GM12874 (cell line): ENCODE data around the gene WBP2NL.

ENCODE experiments used
- TF ChIP-seq, protein P1 (sequence below): IDR thresholded peaks from 2 replicates; pipeline ENCODE4 v1.5.1; 2011; ENCODE audit warnings: low read depth, mild to moderate bottlenecking, control low read depth, low read length, moderate library complexity; ENCODE audit not compliant: insufficient read depth

Gene WBP2NL

DNA sequence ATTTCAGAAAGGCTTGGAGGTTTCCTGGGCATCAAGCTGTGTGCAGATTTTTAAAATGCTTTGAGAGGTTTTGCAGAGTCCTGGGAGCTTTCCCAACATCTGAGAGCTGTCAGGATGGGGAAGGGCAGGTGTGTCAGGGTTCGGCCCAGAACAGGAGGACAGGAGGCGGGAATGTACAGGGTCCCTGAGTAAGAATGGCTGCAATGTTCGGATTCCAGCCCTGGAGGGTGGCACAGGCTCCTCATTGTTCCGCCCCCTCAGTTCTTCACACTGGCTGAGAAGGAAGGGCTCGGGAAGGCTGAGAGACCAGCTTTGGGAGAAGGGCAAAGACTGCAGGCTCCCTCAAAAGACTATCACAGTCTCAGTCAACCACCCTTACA, 34.5 kb upstream of the WBP2NL start:
- TF ChIP-seq, protein P1, sequence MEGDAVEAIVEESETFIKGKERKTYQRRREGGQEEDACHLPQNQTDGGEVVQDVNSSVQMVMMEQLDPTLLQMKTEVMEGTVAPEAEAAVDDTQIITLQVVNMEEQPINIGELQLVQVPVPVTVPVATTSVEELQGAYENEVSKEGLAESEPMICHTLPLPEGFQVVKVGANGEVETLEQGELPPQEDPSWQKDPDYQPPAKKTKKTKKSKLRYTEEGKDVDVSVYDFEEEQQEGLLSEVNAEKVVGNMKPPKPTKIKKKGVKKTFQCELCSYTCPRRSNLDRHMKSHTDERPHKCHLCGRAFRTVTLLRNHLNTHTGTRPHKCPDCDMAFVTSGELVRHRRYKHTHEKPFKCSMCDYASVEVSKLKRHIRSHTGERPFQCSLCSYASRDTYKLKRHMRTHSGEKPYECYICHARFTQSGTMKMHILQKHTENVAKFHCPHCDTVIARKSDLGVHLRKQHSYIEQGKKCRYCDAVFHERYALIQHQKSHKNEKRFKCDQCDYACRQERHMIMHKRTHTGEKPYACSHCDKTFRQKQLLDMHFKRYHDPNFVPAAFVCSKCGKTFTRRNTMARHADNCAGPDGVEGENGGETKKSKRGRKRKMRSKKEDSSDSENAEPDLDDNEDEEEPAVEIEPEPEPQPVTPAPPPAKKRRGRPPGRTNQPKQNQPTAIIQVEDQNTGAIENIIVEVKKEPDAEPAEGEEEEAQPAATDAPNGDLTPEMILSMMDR, result no peak

DNA sequence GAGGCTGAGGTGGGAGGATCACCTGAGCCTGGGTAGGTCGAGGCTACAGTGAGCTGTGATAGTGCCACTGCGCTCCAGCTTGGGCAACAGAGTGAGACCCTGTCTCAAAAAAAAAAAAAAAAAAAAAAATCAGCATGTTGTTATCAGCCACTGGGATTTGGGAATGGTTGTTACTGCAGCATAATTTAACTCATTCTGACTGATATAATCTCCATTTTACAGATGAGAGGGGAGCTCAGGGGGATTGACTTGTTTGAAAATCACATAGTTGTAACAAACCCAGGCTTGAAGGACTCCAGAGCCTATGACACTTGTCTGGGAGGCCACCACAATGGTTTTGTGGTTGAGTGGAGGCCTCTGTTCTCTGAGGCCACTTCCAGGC, 32.4 kb upstream of the WBP2NL start:
- TF ChIP-seq, protein P1, result no peak

DNA sequence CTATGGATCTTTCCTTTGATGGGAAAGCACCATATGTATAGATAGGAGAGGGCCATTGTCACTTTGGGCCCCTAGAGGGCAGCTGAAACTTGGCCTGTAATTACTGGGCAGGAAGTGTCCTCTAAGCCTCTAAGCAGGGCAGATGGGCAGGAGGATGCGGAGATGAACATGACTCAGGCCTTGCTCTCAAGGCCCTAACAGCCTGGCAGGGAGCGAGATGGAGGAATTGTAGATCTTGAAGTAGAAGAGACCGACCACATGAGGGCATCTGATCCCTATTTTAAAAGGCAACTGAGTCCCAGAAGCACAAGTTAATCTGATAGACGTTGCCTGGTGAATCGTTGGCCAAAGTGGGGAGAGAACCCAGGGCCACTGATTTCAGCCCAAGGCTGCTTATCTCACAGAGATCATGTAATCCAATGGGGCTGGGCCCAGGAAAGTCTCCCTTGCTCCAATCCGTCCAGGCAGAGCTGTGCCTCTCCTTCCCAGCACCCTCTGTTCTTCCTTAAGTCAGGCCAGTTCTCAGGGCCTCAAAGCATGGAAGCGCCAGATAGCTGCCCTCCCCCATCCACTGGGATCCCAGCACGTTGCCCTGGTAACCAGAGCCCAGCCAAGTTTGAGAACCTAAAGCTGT, 31.9 kb upstream of the WBP2NL start:
- TF ChIP-seq, protein P1, result peak; percentile 39; the same call in 1 of the 2 replicates

DNA sequence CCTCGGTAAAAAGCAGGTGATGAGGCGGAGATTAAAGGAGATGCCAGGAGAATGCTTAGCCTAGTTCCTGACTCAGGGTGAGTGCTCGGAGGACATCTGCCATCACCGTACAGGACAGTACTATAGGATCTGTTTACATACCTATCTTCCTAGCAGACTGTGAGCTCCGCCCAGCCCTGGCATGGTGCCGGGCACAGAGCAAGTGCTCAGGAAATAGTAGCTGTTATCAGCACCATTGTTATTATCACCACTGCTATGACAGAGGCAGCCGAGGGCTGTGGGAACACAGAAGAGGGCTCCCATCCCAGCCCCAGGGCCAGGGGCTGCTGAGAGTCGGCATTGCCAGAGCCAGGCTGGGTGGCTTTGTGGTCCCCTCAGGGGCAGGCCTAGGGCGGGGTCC, 30.0 kb upstream of the WBP2NL start:
- TF ChIP-seq, protein P1, result no peak

DNA sequence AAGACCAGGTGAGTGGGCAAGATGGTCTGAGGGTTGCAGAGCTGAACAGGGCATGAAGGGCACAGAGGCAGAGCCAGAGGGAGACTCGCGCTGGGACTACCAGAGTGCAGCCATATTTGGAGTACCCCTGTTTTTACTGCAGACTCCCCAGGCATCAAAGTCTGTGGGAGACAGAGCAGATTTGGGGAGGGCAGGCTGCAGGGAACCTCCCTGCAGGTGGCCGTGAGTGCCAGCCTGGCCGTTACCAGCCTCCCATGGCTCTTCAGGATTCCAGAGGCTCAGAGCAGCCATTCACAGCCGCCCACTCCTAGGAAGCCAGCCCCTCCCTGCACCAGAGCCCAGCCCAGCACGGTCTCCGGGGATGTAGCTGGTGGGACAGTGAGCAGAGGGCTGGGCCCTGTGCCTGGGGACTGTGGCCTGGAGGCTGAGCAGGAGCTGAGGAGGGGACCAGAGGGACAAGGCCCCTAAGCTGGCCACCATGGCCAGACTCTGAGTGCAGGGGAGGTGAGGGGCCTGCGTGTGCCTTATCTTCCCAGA, 29.4 kb upstream of the WBP2NL start, which contains the start of gene SEPTIN3:
Gene SEPTIN3, plus strand, starts transcription at position 334 of the 537 bp plus-strand sequence. CDS start 2,050 bp downstream, outside the sequence.
- TF ChIP-seq, protein P1, result no peak

DNA sequence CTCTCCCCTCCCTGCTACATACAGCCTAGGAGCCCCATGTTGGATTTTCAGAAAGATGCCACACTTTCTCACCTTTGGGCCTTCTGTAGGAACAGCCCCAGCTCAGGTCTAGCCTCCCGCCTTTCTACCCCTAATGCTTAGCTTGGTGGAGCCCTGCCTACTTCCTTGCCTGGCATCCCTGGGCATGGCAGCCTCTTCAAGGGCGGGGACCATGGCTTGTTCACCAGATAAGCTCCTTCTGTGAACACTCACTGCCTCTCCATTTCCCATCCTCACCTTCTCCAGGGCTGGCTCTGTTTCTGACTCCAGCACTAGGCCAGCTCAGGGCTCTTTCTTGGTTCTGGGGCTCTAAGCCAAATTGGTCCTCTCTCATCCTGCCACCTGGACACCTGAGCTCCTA, 28.0 kb upstream of the WBP2NL start:
- TF ChIP-seq, protein P1, result no peak

DNA sequence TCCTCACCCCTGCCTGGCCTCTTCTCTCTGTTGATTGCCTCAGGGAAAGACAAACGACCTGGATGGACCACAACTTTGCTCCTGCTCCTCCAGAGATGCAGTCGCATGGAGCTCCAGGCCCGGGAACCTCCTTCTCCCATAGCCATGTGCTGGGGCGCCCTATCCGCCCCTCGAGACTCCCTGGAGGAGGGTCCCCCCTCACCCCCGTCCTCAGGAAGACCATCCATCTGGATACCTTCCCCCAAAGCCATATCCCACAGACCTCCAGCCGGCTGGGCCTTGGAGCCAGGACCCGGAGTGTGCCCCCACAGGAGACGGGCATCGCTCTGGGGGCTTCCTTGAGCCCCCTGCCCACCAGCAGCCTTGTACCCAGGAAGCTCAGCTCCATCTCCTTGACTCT, 27.2 kb upstream of the WBP2NL start:
- TF ChIP-seq, protein P1, result no peak
